ENCODE data around the gene CNTN1.
"Not testable (repeated sequence)": the region's sequence is repeated elsewhere in the genome, so short reads cannot be mapped to it uniquely, and the experiment has no call there.

The CNTN1 gene

DNA sequence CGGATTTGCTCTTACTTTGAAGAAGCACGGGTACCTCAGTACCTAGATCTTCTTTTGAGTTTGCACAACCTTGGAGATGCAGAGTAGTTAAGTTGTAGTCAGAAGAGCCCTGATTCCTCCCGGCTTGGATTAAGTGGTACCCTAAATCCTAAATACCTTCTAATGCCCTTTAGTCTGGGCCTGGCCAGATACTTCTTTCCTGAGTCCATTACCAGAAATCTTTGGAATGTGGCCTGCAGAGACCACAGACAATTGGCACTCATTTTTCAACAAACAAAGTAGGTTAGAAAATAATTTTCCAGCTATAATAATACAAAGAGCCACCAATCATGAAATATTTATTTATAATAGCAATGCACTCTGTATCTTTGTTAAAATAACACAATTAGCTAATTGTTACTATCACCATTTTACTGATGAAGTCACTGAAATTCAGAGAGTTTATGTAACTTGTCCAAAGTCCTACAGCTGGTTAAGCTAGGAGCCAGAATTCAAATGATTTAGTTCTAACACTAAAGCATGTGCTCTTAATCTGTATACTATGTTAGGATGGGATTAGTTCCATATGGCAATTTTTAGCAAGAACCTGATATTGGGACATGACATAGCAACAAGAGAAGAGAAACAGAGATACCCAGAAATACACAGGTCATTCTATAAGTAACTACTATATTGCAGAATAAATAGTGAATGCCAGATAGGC is 363.8 kb downstream of the CNTN1 start:
- DNase-seq = no peak

- DNase-seq = no peak
These were observed 366.0 kb downstream of the CNTN1 start for GRCh38 chr12:41058266-41058665.

GRCh38 chr12:41061192-41061591 is 369.0 kb downstream of the CNTN1 start:
- DNase-seq = no peak

GRCh38 chr12:41064411-41064810 is 372.2 kb downstream of the CNTN1 start:
- no peak for DNase-seq

DNA sequence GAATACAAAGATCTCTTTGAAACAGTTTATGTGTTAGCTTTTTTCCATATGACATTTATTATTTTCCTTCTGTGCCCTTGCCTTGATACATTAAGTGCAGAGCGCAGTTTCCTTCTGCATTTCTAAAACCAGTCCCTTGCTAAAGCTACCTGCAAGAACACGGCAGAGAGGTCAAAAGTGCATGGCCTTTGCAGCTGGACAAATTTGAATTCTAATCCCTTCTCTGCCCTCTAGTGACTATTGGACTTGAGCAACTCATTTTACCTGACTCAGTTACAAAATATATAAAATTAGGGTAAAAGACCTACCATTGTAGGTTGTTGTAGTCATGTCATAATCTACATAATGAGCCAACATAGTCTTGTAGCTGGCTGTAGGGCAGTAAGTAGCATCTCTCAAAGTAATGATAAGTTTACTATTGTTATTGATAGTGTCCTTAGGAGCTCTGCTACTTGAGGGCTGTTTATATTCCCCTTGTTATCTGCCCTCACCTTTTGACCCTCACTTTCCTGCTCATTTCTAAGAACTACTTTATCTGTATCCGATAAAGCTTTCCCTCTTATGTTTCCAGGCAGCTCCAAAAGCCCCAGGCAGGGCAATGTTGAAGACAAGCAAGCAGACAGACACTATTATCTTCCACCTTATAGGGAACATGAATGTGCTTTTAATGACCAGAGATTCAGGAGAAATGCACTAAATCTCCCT is 375.9 kb downstream of the CNTN1 start:
- no peak for DNase-seq

GRCh38 chr12:41073633-41074472 is 381.6 kb downstream of the CNTN1 start:
- DNase-seq = no peak

- DNase-seq = no peak
These were observed 382.2 kb downstream of the CNTN1 start for GRCh38 chr12:41074473-41074769.

DNA sequence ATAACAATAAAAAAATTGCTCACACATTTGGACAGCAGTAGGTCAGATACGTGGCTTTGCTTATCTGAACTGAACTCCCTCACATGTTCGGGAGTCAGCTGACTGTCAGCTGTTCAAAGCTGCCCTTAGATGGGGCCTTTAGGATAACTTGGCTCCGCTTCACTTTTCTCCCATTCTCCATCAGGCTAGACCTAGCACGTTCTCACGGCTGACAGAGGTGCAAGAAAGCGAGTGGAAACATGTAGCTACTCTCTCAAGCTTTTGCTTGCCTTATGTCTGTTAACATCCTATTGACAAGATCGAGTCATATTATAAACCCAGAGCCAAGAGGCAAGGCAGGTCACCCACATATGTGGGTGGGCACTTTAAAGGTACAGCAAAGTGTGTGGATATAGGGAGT is 383.9 kb downstream of the CNTN1 start:
- no peak for DNase-seq

GRCh38 chr12:41081241-41081640 is 389.0 kb downstream of the CNTN1 start:
- DNase-seq = not testable (repeated sequence)

DNA sequence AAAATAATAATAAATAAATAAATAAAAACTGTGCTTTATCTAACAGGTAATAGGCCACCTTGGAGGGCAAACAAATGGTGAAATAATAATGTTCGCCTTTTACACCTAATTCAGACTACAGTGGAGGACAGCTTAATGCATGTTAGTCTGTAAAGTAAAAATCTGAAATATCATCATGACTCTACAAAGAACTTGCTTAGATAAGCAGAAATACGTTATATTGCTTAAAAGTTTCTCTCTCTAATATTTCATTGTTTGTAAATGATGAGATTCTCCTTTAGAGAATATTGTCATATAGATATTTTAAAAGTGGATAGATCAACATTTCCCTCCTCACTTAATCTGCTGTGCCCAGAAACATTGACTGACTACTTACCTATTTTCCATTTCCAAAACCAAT is 397.2 kb downstream of the CNTN1 start:
- DNase-seq = no peak

GRCh38 chr12:41092115-41092514 is 399.9 kb downstream of the CNTN1 start:
- no peak for DNase-seq

GRCh38 chr12:41096797-41097196 is 404.6 kb downstream of the CNTN1 start:
- no peak for DNase-seq

GRCh38 chr12:41100572-41100971 is 408.3 kb downstream of the CNTN1 start:
- no peak for DNase-seq

- no peak for DNase-seq
These were observed 409.6 kb downstream of the CNTN1 start for GRCh38 chr12:41101806-41102205.

DNA sequence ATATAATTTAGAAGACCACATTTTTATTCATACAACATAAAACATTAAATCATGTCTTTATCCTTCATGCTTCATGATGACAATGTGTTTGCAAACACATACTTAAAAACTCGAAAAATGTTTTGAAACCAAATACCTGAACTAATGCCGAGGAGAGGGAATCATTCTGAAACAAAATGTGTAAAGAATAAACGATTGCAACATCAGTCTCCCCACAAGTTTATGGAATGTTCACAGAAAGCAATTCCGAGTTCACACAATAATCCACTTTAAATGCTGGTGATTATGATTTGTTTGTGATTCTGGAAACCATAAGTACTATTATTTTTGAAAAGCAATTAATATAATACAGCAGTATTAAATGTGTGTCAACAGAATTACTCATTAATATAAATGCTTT is 411.4 kb downstream of the CNTN1 start:
- no peak for DNase-seq

GRCh38 chr12:41106315-41106714 is 414.1 kb downstream of the CNTN1 start:
- DNase-seq = no peak

- DNase-seq = no peak
These were observed 415.8 kb downstream of the CNTN1 start for GRCh38 chr12:41108032-41108431.

DNA sequence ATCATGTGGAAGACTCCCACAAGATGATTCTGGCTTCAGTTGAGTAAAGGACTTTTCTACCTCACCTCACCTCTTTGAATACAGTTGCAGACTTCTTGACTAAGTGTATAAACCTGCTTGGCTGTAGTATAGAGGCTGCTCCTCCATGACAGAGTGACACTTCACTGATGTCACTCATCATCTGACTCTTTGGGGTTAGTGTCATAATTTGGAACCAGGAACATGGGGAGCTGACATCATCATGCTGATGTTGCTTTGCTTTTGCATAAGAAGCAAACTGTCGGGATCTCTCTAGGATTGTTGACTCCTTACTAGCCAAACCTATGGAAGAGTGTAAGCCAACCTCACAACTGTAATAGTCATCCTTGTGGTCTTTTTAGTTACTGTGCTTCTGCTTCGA is 420.7 kb downstream of the CNTN1 start:
- no peak for DNase-seq

- DNase-seq = no peak
These were observed 428.0 kb downstream of the CNTN1 start for GRCh38 chr12:41120211-41120610.

DNA sequence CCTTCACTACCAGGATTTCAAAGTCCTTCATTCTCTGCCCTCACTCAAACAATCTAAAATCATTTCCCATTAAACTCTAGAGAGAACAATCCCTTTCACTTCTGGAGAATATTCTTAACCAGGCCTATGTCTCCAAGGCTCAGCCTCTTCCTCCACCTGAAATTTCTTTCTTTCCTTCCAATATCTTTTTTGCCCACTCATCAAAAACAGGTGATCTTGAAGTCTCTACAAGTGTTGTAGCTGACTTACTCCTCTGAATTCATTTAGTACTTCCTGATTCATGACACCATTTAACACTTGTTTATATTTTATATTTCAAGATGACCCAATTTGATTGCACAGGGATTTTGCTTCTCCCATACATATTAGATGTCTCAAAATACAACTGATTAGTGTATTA is 429.1 kb downstream of the CNTN1 start:
- DNase-seq = no peak
